Posterior cingulate gyrus (tissue), 11 donors: ENCODE data around the gene ATP6AP2.
"Not testable (repeated sequence)": the region's sequence is repeated elsewhere in the genome, so short reads cannot be mapped to it uniquely, and the experiment has no call there.

Source experiments
- DNase-seq, 10 donors: peaks; one replicate each; pipeline versions ENCODE4 v3.0.0 to v3.0.0-alpha.2; 2020 to 2021; ENCODE audit warnings: mixed read lengths in 3 of 10
- intact Hi-C: fragments of 100-400 bp; cut with DNase I; formaldehyde crosslinking; loops from one replicate; pipeline ENCODE4 v1.15.1; 2023

The ATP6AP2 gene

DNA sequence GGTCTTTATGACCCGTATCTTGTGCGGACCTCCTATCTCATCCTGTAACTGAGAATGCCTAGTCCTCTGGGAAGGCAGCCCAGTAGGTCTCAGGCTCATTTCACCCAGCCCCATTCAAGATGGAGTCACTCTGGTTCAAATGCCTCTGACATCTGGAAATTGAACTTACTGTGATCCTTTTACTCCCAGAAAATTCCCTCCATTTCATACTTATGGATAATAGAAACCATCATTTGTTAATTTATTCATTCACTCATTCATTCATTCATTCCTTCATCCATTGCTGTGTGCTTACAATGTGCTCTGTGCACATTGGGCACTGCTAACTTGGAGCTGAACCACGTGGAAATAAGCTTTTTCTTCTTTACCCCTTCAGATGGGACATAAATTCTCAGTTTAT, 9.2 kb upstream of the ATP6AP2 start:
- intact Hi-C loops: no loop called here
- no peak for DNase-seq

DNA sequence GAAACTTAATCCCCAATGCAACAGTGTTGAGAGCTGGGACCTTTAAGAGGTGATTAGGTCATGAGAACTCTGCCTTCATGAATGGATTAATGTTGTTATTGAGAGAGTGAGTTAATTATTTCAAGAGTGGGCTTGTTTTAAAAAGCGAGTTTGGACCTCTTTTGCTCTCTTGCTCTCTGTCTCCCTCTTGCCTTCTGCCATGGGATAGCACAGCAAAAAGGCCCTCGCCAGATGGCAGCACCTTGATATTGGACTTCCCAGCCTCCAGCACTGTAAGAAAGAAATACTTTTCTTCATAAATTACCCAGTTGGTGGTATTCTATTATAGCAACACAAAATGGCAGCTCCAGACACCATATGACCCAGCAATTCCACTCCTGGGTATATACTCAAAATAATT, 7.0 kb upstream of the ATP6AP2 start:
- DNase-seq: no peak
- intact Hi-C loops: no loop called here

DNA sequence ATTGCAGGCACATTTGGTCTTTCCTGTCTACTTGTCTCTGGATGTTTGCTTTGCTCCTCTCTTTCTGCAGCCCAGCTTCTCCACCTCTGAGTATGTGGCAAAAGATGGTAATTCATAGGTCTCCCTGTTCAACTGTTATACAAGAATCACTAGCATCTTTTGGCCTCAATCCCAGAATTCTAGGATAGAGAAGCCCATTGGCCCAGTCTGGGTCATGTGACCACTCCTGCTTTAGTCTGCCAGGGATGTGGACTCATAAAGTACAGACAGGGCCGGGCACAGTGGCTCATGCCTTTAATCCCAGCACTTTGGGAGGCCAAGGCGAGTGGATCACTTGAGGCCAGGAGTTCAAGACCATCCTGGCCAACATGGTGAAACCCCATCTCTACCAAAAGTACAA, 5.4 kb upstream of the ATP6AP2 start:
- DNase-seq: peak in 7 of 10 donors; percentile 20 to 86 (median 32)

DNA sequence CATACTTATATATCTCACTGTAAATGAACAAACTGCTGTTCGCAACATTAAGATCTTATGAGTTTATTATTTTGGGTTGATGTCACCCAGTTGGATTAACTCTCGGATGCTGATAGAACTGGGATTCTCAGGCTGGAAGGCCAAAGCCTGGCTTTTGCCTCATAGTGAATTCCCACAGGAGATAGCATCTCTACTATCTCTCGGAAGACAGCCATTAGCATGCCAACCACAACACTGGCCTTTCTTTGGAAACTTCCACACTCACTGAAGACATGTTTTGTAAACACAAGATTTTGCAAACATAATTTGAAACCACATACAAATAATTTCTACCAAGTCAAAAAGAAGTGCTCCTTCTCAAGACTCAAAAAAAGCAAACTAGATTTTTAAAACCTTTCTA, 4.5 kb upstream of the ATP6AP2 start:
- intact Hi-C loops: no loop called here
- DNase-seq: no peak

More for the DNA sequence above, 5.4 kb upstream of the ATP6AP2 start:
- intact Hi-C loops: not testable (repeated sequence)

DNA sequence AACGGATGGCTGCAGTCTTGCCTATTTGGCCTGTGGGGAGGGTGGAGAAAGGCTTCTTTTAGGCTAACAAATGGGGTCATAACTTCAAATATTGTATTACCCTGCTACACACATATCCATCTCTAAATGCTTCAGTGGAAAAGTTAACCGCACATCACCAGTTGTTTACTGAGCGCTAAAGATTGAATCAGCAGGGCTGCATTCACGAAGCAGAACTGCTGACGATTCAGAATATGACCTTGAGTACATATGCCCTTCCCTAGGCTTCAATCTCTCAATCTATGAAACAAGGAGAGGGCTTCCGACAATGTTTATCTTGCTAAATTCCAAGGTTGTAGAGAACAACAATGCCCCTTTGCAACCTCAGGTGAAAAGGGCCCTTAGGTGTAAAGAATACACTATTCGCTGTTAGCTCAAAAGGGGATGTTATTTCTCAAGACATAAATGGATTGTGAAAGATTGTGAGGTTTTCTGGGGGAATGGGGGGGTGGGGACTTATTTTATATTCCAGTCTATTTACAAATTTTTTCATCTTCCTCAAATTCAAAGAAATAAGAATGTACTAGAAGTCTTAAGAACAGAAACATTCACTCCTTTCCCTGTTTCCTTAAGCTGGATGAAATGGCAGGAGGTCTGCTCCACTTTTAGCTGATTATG, 2.6 kb upstream of the ATP6AP2 start:
- DNase-seq: no peak
- intact Hi-C loops: no loop called here

DNA sequence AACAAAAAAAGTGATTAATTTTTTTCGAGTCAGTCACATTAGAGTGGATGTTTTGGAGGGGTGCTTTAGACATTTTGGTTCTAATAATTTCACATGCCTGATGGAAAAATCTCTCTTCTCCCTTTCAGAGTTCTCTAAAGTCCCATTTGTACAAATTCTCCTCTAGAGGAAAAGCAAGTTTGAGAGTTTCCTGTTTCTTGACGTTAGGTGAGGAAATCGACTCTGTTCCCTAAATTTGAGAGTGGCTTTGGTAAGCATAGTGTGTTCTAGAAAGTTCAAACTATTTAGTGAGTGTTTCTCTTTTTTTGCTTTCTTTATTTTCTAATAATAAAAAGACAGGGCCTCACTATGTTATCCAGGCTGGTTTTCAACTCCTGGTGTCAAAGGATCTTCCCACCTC, 1.6 kb upstream of the ATP6AP2 start:
- DNase-seq: no peak
- intact Hi-C loops: no loop called here

DNA sequence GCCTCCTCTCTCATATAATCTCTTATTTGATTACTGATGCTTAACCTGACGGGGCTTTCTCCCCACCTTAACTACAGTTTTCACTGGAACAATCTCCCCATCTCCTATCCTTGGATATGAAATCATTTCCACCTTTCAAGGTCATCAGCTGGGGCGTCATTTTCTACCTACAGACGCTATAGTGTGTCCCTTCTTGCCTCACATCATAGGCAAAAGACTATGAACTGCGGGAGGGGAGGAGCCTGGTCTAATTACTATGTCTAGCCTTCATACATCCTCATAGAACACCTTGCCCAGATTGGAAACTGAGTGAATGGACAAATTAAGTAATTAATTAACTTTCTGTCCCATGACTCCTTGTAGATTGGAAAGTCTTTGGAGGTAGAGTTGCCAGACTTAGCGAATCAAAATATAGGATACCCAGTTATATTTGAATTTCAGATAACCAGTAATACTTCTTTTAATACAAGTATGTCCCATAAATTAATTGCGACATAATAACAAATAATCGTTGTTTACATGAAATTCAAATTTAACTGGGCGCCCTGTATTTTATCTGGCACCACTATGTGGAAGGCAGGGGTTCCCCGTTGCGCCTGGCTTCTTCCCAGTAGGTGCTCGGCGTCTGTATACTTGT, 752 bp upstream of the ATP6AP2 start:
- intact Hi-C loops: no loop called here
- no peak for DNase-seq

DNA sequence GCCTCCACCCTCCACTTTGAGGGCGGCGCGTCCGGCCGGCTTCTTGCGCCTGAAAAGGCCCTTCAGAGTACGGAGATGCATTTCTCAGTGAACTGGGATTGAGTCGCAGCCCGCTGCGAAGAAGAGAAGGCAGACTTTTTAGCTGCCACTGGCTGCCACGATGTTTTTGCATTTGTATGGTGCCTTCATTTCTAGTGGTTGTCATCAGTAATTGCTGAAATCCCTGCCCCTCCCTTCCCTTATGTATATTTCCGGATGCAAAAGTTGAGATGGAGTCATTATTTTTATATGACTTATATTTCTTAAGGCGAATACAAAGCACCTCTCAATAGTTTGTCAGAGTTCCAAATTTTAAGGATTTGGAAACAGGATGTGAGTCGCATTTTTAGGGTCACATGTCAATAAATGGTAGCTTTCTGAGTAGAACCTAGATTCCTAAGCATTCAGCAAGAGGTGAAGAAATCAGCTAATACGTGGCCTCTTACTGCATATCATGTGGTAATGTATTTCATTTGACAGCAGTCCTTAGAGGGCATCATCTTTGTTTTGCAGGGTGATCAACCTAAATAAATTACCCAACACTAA, 658 bp downstream of the ATP6AP2 start:
- DNase-seq: no peak
- intact Hi-C loops: no loop called here

DNA sequence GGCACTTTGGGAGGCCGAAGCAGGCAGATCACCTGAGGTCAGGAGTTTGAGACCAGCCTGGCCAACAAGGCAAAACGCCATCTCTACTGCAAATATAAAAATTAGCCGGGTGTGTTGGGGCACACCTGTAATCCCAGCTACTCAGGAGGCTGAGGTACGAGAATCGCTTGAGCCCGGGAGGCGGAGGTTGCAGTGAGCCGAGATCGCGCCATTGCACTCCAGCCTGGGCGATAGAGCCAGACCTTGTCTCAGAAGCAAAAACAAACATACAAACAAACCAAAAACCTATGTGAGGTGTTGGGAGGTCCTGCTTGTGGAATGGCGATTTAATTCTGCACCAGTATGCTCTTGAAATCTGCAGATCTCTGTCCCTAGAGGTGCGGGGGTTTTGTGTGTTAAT, 1.4 kb downstream of the ATP6AP2 start:
- peak in 1 of 10 donors; percentile 57 for DNase-seq
- intact Hi-C loops: not testable (repeated sequence)

DNA sequence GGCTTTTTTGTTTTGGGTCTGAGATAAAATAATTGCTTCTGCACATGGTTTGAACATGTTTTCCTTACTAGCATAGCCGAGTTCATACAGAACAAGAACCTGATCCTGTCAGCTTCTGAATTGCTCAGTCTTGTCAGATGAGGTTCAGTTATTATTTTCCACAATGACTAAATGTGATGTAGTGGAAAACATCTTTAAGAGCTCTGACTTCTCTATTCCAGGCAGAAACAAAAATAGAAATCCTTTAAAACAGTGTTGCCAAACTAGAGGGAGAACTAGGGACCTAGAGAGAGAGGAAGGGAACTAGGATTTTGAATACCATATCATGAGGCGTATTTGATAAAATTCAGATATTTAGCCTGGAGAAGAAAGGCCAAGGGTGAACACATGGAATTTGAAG, 2.0 kb downstream of the ATP6AP2 start:
- intact Hi-C loops: no loop called here

DNA sequence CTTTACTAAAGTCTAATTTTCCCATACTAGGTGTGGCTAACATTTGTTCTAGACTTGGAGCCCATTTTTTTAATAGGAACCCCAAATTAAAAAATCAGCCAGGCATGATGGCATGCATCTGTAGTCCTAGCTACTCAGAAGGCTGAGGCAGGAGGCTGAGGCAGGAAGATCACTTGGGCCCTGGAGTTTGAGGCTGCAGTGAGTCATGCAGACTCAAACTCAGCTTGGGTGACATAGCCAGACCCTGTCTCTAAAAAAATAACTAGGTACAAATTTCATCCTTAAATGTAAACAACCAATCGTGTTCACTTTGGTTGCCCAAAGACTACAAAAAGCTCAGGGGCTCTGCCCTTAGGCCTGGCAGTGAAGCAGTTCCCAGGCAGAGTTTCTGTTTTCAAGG, 6.9 kb downstream of the ATP6AP2 start:
- intact Hi-C loops, DNase-seq: not testable (repeated sequence)

More for the DNA sequence above, 2.0 kb downstream of the ATP6AP2 start:
- DNase-seq: no peak

DNA sequence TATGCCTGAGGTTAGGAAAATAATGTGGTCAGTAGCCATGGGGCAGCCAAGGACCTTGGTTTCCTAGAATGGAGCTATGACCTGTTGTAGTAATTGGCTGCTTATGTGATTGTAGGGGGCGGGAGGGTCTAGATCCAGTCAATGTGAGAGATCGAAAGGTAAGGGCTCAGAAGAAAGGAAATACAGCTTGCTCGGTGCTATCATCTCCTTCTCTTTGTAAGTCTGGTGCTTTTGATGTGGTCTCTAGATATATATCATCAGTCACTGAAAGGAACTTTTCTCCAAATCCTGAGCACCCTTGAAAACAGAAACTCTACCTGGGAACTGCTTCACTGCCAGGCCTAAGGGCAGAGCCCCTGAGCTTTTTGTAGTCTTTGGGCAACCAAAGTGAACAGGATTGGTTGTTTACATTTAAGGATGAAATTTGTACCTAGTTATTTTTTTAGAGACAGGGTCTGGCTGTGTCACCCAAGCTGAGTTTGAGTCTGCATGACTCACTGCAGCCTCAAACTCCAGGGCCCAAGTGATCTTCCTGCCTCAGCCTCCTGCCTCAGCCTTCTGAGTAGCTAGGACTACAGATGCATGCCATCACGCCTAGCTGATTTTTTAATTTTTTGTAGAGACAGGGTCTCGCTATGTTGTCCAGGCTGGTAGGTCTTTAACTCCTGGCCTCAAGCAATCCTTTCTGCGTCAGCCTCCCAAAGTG, 9.0 kb downstream of the ATP6AP2 start:
- intact Hi-C loops, DNase-seq: not testable (repeated sequence)

DNA sequence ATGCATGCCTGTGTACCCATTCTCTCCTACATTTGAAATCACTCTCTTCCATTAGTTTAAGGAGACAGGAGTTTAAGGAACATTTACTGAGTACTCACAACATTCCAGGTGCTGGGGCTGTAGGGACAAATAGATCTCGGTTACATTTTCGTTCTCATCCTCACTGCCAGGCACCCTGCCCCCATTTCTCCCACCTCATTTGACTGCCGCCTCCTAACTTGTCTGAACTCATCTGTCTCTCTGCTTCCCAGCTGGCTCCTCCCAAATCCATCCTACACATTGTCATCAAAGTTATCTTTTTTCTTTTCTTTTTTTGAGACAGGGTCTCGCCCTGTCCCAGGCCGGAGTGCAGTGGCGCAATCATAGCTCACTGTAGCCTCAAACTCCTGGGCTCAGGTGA, 22.7 kb downstream of the ATP6AP2 start:
- DNase-seq: no peak
- intact Hi-C loops: no loop called here

DNA sequence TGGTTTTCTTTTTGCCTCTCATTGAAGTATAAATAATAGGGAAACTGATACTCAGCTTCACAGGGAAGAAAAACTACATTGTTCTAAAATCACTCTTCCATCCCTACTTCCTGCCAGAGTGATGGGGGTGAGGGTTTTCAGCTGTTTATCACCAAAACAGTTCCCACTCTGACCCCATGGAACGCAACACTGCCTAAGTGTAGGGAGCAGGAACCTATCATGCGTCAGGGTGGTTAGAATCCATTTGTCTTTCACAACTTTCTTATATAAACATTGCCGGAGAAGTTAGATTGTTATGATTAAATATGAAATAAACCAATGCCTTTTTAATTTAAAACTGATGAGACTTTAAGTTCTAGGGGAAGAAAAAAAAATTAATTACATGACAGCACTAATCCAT, 26.6 kb downstream of the ATP6AP2 start:
- intact Hi-C loops: no loop called here
- no peak for DNase-seq

DNA sequence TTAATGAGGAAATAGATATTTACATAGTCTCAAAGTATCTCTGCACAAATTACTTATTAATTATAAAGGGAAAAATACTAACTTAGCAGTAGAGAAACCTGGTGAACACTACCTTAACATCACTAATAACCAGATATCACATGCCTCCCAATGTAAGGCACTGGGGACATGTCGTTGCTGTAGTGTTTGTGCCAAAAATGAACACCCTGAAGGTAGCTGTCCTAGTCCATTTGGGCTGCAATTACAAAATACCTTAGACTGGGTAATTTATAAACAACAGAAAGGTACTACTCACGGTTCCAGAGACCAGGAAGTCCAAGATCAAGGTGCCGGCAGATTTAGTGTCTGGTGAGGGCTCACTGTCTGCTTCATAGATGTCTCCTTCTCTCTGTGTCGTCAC, 31.7 kb downstream of the ATP6AP2 start:
- intact Hi-C loops: no loop called here
- no peak for DNase-seq

DNA sequence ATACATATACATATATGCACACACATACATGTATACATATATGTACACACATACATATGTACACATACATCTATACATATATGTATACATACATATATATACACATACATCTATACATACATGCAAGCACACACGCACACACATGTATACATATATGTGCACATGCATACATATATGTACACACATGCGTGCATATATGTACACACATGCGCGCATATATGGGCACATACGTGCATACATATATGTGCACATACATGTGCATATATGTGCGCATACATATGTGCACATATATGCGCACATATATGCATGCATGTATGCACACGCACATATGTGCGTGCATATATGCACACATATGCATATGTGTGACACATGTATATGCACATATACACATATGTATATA, 35.2 kb downstream of the ATP6AP2 start:
- intact Hi-C loops: no loop called here

DNA sequence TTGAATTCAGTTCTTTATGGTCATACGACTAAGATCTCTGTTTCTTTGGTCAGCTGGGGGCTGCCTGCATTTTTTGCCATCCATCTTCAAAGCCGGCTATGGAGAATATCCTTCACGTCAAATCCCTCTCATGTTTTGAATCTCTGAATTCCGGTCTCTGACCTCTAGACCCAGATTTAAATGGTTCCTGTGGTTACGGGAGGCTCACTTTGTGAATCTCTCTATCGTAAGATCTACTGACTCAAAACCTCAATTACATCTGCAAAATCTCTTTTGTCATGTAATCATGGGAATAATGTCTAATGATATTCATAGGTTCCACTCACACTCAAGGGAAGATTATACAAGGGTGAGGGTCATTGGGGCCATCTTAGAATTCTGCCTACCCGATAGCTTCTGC, 36.8 kb downstream of the ATP6AP2 start:
- intact Hi-C loops: no loop called here

More for the DNA sequence above, 35.2 kb downstream of the ATP6AP2 start:
- DNase-seq: no peak

DNA sequence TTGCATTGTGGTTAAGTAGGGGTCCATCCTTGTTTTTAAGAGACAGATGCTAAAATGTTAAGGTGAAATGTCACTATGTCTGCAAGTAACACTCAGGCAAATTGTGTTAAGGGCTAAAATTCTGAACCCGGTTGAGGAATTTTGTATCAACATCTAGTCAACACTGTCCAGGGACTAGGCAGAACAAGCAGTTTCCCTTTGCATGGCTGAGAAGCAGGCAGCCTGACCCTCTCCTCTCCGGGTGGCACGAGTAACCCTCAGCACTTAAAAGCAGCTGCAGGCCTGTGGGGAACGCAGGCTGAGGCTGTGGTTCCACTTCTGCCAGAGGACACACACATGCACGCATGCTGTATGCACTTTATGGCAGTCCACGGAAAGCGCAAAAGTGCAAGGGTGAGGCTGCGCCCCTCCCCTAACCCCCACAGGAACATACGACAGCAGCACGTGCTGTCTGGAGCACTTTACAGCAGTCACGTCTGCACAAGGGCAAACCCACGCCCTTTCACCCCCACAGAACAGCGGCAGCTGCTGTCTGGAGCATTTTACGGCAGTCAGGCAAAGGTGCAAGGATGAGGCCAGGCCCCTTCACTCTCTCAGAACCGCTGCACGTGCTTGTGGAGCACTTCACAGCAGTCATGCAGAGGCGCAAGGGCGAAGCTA, 41.8 kb downstream of the ATP6AP2 start:
- intact Hi-C loops: no loop called here
- no peak for DNase-seq

More for the DNA sequence above, 36.8 kb downstream of the ATP6AP2 start:
- no peak for DNase-seq

DNA sequence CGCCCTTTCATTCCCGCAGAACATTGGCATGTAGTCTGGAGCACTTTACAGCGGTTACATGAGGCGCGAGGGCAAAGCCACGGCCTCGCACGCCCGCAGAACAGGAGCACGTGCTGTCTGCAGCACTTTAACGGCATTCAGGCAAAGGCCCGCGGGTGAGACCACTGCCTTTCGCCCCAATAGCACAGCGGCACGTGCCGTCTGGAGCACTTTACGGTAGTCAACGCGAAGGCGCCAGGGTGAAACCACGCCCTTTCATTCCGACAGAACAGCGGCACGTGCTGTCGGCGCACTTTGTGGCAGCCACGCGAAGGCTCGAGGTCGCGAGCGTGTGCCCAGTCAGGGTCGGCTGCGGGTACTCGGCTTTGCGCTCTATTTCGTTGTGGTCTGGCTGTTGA, 42.4 kb downstream of the ATP6AP2 start, which contains the start of gene MPC1L:
MPC1L (plus strand) TSS at position 290 of the 398 bp plus-strand sequence. CDS start 138 bp downstream, outside the sequence.
- DNase-seq: no peak
- intact Hi-C loops: no loop called here

DNA sequence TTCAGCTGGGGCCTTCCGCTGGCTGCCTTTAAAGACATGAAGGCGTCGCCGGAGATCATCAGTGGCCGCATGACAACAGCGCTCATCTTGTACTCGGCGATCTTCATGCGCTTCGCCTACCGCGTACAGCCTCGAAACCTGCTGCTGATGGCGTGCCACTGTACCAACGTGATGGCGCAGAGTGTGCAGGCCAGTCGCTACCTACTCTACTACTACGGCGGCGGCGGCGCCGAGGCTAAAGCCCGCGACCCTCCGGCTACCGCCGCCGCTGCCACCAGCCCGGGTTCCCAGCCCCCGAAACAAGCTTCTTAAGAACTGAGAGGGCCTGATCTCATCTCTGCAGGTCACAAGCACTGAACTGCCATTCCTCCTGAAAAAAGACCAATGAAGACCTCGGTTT, 42.9 kb downstream of the ATP6AP2 start:
- peak in 1 of 10 donors; percentile 74 for DNase-seq
- intact Hi-C loops: no loop called here

DNA sequence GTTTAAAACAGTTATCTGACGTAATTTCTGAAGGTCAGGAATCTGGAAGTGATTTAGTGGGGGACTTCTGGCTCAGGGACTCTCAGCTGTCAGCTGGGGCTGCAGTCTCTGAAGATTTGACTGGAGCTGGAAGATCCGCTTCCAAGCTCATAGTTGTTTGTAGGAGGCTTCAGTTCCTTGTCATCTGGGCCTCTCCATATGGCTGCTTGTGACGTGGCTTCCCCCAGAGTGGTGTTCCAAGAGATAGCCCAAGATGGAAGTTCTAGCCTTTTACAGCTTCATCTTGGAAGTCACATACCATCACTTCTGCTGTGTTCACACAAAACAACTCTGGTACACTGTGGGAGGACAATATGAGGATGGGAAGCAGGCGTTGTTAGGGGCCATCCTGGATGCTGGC, 44.5 kb downstream of the ATP6AP2 start:
- intact Hi-C loops: no loop called here
- peak in 3 of 10 donors; percentile 12 to 77 (median 76) for DNase-seq
